GM18858 (cell line): ENCODE data around the gene DFFA.
"Not testable (repeated sequence)": the region's sequence is repeated elsewhere in the genome, so short reads cannot be mapped to it uniquely, and the experiment has no call there.

Source experiments
- ATAC-seq: cut with Tn5 transposase; IDR thresholded peaks from one replicate; pipeline ENCODE4 v1.9.1; 2021; ENCODE audit not compliant: unreplicated experiment

The DFFA gene

DNA sequence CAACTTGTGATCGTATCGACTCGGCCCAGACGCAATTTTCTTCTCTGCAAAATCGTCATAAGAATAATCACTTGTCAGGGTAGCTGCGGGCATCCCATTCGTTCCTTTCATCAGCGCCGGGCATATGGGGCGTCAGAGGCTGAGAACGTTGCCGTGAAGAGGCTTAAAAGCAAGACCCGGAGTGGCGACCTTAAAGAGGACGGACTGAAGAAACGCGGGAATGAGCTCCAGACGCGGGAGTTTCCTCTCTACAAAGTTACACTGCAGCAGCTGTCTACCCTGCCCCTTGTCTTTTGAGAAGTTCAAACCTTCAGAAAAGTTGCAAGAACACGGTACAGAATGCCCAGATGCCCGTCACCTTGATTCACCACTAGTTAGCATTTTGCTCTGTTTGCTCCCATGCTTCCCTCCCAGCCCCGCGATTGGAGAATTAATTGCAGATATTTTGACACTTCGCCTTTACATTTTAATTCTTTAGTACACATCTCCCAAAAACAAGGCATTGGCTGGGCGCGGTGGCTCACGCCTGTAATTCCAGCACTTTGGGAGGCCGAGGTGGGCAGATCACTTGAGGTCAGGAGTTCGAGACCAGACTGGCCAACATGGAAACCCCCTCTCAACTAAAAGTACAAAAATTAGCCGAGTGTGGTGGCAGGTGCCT lies 41.1 kb downstream of the DFFA start:
- ATAC-seq: no peak

DNA sequence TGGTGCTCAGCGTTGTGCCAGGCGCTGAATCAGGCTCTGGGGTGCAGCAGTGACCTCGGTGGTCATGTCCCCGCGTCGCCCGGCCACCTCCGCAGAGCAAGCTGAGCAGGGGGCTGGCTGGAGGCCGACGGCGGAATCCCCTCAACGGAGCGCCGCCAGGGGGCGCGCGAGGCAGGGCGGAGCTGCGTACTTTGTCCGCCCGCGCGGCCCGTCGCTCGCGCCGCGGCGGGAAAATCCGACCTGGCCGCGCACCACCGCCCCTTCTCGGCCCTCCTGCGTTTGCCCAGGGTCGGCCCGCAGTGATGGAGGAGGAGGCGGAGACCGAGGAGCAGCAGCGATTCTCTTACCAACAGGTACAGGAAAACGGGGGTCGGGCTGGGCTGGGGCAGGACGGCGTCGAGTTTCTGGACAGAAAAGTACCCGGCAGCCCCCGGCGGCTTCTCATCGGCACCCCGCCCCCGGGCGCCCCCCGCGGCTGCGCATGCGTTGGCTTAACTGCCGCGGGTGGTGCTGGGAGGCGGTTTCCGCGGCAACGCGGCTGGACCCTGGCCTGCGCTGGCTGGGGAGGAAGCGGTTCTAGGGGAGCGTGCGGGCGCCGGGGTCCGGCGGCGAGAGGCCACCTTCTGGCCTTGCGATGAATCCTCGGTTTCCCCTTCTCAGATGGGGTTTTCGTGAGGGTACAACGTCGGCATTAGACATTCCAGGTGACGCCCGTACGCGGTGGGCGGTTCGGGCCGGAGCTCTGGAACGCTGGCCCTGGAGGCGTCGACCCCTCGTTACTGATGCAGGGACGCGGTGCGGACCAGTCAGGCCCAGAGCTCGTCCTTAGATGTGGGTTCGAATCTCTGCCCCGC lies 41.9 kb downstream of the DFFA start, which contains the start of gene CENPS:
CENPS (plus strand) TSS at position 218 of the 854 bp plus-strand sequence; CDS start at position 303, 85 bp downstream.
- ATAC-seq: no peak

DNA sequence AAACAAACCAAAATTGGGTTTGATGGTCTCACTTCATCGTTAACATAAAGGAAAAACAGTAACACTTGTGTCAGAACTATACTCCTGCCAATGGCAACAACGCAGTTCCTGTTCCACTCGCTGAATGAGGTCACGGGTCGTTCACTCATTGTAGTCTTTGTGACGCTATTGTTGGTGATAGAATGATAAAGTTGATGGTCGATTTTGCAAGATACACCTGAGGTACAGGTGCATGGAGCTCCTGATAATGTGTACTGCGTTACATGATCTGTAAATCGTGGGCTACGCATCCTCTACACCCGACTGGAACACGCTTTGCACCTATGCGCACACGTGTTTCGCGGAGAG lies 42.5 kb downstream of the DFFA start:
- ATAC-seq: no peak

DNA sequence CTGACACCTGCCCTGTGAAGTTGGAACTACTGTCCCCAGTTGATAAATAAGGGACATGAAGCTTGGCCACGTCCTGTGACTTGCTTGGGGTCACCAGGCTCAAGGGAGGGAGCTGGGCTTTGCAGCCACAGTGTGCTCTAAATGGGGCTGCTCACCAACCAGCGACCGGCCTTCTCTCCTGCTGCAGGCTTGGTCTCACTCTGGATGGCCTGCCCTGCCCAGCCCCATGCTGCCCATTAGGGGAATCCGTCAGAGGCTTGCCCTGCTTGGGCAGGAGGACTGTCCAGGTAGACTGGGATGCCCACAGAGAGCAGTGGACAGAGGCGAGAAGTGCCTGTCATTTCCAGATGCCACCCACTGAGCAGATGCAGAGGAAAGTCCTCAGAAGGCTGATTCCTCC lies 43.3 kb downstream of the DFFA start:
- ATAC-seq: no peak

DNA sequence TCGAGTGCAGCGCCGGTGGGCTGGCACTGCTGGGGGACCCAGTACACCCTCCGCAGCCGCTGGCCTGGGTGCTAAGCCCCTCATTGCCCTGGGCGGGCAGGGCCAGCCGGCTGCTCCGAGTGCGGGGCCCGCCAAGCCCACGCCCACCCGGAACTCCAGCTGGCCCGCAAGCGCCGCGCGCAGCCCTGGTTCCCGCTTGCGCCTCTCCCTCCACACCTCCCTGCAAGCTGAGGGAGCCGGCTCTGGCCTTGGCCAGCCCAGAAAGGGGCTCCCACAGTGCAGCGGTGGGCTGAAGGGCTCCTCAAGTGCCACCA lies 45.8 kb downstream of the DFFA start:
- ATAC-seq: not testable (repeated sequence)

DNA sequence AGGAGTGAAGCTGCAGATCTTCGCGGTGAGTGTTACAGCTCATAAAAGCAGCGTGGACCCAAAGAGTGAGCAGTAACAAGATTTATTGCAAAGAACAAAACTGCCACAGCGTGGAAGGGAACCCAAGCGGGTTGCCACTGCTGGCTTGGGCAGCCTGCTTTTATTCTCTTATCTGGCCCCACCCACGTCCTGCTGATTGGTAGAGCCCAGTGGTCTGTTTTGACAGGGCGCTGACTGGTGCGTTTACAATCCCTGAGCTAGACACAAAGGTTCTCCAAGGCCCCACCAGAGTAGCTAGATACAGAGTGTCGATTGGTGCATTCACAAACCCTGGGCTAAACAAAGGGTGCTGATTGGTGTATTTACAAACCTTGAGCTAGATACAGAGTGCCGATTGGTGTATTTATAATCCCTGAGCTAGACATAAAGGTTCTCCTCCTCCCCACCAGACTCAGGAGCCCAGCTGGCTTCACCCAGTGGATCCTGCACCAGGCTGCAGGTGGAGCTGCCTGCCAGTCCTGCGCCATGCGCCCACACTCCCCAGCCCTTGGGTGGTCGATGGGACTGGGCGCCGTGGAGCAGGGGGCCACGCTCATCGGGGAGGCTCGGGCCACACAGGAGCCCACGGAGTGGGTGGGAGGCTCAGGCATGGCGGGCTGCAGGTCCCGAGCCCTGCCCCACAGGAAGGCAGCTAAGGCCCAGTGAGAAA lies 46.3 kb downstream of the DFFA start:
- ATAC-seq: not testable (repeated sequence)

DNA sequence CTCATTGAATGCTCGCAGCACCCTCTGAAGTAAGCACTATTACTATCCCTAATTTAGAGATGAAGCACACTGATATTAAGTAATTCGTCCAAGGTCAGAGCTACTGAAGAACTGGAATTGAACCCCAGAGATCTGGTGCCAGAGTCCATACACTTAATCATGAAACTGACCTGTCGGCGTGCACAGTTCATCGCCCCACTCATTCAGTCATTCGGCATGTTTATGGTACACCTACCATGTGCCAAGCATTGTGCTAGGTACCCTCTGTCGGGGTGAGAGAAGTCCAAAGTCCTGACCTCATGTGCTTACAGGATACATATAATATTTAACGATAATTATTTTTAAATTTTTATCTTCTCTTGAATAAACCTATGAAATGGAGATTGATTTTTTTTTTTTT lies 47.7 kb downstream of the DFFA start:
- no peak for ATAC-seq

DNA sequence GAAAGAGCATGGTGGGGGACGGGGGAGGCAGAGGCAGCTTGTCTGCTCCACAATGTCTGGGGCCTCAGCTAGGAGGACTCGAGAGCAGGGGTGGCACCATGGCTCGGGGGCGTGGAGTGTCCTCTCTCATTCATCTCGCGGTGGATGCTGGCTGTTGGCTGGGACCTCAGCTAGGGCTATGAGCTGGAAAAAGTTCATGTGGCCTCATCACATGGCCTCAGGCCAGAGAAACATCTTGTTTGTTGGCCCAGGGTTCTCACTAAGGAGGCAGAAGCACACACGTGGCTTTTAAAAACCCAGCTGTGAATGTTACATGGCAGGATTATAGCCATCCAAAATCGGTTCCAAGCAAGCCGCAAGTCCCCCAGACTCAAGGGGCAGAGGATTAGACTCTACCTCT lies 48.3 kb downstream of the DFFA start:
- ATAC-seq: no peak

DNA sequence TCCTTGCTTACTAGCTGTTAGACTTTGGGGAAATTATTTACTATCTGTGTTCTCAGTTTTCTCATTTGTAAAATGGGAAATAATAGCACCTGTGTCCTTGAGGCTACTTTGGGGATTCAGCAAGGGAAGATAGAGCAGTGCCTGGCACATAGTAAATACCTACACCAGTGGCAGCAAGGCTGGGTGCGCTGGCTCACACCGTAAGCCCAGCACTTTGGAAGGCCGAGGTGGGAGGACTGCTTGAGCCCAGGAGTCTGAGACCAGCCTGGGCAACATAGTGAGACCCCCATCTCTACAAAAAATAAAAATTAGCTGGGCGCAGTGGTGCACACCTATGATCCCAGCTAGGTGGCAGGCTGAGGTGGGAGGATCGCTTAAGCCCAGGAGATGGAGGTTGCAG lies 50.7 kb downstream of the DFFA start:
- no peak for ATAC-seq

DNA sequence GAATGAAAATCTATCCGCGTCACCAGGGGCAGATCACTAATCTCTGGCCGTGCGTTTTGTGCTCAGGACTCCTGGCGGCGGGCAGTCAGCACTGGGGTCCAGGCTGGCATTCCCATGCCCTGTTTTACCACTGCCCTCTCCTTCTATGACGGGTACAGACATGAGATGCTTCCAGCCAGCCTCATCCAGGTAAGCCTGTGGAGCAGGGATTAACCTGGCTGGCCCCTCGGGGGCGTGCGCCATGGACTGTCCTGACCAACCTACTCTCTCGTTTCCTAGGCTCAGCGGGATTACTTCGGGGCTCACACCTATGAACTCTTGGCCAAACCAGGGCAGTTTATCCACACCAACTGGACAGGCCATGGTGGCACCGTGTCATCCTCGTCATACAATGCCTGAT lies 53.0 kb downstream of the DFFA start:
- ATAC-seq: no peak

DNA sequence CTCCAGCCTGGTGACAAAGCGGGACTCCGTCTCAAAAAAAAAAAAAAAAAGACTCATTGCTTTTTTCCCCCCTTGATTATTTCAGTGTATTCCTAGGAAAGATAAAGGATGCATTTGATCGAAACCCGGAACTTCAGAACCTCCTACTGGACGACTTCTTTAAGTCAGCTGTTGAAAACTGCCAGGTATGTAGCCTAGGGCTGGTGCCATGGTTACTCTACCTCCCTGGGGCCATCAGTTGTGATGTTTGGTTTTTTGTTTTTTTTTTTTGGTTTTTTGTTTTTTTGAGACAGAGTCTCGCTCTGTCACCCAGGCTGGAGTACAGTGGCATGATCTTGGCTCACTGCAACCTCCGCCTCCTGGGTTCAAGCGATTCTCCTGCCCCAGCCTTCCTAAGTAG lies 53.6 kb downstream of the DFFA start:
- not testable (repeated sequence) for ATAC-seq

DNA sequence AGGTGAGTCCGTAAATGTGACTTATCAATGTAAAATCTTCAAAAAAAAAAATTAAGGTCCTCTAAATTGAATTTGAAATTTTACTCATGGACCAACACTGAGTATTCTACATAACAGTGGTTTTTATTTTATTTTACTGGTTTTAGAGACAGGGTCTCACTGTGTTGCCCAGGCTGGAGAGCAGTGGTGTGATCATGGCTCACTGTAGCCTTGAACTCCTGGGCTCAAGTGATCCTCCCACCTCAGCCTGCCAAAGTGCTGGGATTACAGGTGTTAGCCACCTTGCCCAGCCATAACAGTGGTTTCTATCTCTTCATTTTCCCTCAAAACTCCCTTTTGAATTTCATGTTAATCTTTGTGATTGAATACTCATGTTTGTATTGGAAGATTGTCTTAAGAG lies 56.4 kb downstream of the DFFA start:
- ATAC-seq: not testable (repeated sequence)

DNA sequence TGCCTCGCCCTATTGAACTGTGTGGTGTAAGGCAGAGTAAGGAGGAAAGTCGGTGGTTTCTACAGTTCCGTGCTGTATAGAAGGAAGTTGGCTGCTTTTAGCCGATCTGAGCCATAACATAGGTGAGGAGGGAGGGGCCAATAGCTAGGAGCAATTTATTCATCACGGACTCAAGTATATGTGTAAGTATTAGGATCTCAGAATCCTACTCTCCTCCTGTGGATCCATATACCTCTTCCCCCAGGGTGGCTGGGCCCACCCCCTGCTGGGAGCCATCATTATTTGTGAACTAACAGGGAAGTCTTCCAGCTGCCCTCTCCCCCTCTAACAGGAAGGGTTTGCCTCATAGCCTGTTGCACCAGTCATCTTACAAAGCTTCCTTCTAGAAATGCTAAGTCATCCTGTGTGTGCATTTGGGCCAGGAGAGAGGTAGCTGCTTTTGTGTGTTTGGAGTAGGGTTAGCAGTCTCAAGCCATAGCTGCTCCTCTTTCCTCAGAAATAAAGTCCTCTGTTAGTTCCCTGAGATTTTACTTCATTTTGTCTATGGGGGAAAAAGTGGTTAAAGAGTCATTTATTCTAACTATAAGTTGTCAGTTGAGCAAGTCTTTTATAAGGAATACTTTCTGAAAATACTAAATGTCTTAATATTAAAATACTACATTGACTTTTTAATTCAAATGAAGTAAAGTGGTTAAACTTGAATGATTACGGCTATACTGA lies 57.0 kb downstream of the DFFA start:
- ATAC-seq: no peak

DNA sequence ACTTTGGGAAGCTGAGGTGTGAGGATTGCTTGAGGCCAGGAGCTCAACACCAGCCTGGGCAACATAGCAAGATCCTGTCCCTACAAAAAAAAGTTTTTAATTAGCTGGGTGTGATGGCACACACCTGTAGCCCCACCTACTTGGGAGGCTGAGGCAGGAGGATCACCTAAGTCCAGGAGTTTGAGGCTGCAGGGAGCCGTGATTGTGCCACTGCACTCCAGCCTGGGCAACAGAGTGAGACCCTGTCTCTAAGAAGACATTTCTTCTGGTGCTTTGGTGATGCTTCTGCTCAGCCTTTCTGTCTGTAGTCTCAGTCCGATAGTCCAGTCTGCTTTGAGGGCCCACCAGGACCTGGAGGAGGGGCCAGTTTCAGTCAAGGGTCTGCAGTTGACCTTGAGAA lies 65.1 kb downstream of the DFFA start:
- ATAC-seq: no peak
